HCT116 (cell line): ENCODE measurements around the gene MARCHF3. TPM values are rescaled to one million over a fixed set of nuclear protein-coding genes. Genes with fewer than 3 reads are reported as not detected.

Experiments used
- ATAC-seq: fragments of 200-7000 bp; cut with Tn5 transposase; 2 replicates; pipeline ENCODE4 v1.9.1; 2020; ENCODE audit warnings: mild to moderate bottlenecking, moderate library complexity
- BruUV-seq: library from RNA; stranded (reverse); fragments of 400-500 nt; replicated peaks from 2 replicates; lab custom pipeline; 2021; lab: Mats Ljungman, UMichigan
- CTCF ChIA-PET: fragments of 300-600 bp; sonication (Branson Sonifier 250); formaldehyde crosslinking; loops from one replicate; lab custom pipeline; 2021; ENCODE audit warnings: antibody characterized with exemption; lab: Charles Lee
- POLR2A ChIA-PET: fragments of 300-600, 350-600 bp; sonication (Branson Sonifier 250); formaldehyde crosslinking; loops from one replicate; lab custom pipeline; 2021; ENCODE audit warnings: antibody characterized with exemption; lab: Charles Lee
- RAD21 ChIA-PET, 2 experiments: fragments of 300-600 bp; sonication (Branson Sonifier 250); formaldehyde crosslinking; loops; one replicate each; lab custom pipeline; 2023; ENCODE audit warnings: low total read pairs in 2 of 2; ENCODE audit not compliant: uncharacterized antibody in 2 of 2, unreplicated experiment in 2 of 2, low non-redundant PET in 1 of 2; lab: Charles Lee
- DNase-seq: peaks from one replicate; pipeline ENCODE4 v3.0.0-alpha.2; 2010; ENCODE audit warnings: low read depth, low spot score
- H2AFZ ChIP-seq: fragments of 200-600 bp; shearing (Covaris generic), sonication (generic); 2 replicates; pipeline ENCODE4 v1.6.1; 2017; ENCODE audit warnings: low read depth, mixed run types, mixed read lengths, antibody characterized with exemption, low read length; ENCODE audit not compliant: poor library complexity, severe bottlenecking
- H3K27ac ChIP-seq: 2 replicates; pipeline ENCODE4 v1.5.1; 2012; ENCODE audit warnings: low read depth, low read length
- H3K27me3 ChIP-seq: fragments of 200-600 bp; sonication (generic); 2 replicates; pipeline ENCODE4 v1.6.1; 2016; ENCODE audit warnings: mixed run types, low read length, mixed read lengths; ENCODE audit not compliant: insufficient read depth
- H3K36me3 ChIP-seq, 2 experiments: fragments of 200-500 bp in 1 of 2; fragments of 200-600 bp in 1 of 2; sonication (Bioruptor generic) in 1 of 2; sonication (generic) in 1 of 2; 2 replicates each; pipeline versions ENCODE4 v1.5.1 to v1.6.1; 2014 to 2016; ENCODE audit warnings: low read length in 2 of 2, inconsistent platforms in 1 of 2, mixed read lengths in 1 of 2, mixed run types in 1 of 2; ENCODE audit not compliant: insufficient read depth in 2 of 2, control insufficient read depth in 1 of 2
- H3K4me1 ChIP-seq, 2 experiments: fragments of 200-600 bp in 1 of 2; sonication (generic) in 1 of 2; 2 replicates each; pipeline versions ENCODE4 v1.5.1 to v1.6.1; 2012 to 2017; ENCODE audit warnings: low read length in 2 of 2, inconsistent platforms in 1 of 2, mild to moderate bottlenecking in 1 of 2, mixed read lengths in 1 of 2, mixed run types in 1 of 2, moderate library complexity in 1 of 2; ENCODE audit not compliant: insufficient read depth in 2 of 2, control insufficient read depth in 1 of 2
- H3K4me2 ChIP-seq: fragments of 200-600 bp; sonication (generic); 2 replicates; pipeline ENCODE4 v1.6.1; 2017; ENCODE audit warnings: mixed run types, low read length, mixed read lengths
- H3K4me3 ChIP-seq, 2 experiments: fragments of 200-600 bp in 1 of 2; sonication (generic) in 1 of 2; replicated peaks in 1 of 2; 2 replicates each; pipeline ENCODE4 v1.5.1; 2011 to 2016; ENCODE audit warnings: low read length in 2 of 2, control low read depth in 1 of 2, low read depth in 1 of 2, mild to moderate bottlenecking in 1 of 2, mixed read lengths in 1 of 2, mixed run types in 1 of 2
- H3K79me2 ChIP-seq: fragments of 200-600 bp; sonication (generic); 2 replicates; pipeline ENCODE4 v1.6.1; 2017; ENCODE audit warnings: mild to moderate bottlenecking, mixed run types, low read length, moderate library complexity, mixed read lengths; ENCODE audit not compliant: insufficient read depth
- H3K9ac ChIP-seq: fragments of 200-600 bp; sonication (generic); 2 replicates; pipeline ENCODE4 v1.6.1; 2016; ENCODE audit warnings: low read length, mixed read lengths
- H3K9me2 ChIP-seq: fragments of 200-600 bp; sonication (generic), shearing (Covaris generic); 2 replicates; pipeline ENCODE4 v1.6.1; 2017; ENCODE audit warnings: mixed run types, mild to moderate bottlenecking, moderate library complexity; ENCODE audit not compliant: insufficient read depth
- H3K9me3 ChIP-seq, 2 experiments: fragments of 200-500 bp in 1 of 2; fragments of 200-600 bp in 1 of 2; sonication (Bioruptor generic) in 1 of 2; sonication (generic) in 1 of 2; 2 replicates each; pipeline ENCODE4 v1.6.1; 2014 to 2017; ENCODE audit warnings: low read length in 2 of 2, mixed read lengths in 2 of 2, inconsistent platforms in 1 of 2, low read depth in 1 of 2, mild to moderate bottlenecking in 1 of 2, mixed run types in 1 of 2, moderate library complexity in 1 of 2; ENCODE audit not compliant: control insufficient read depth in 1 of 2, insufficient read depth in 1 of 2
- H4K20me1 ChIP-seq: fragments of 200-600 bp; sonication (generic), shearing (Covaris generic); 2 replicates; pipeline ENCODE4 v1.6.1; 2017; ENCODE audit warnings: mixed run types, mild to moderate bottlenecking, moderate library complexity; ENCODE audit not compliant: insufficient read depth
- CBX3 ChIP-seq: IDR thresholded peaks from 2 replicates; pipeline ENCODE4 v1.6.1; 2012; ENCODE audit warnings: low read depth
- CTCF ChIP-seq, 3 experiments: fragments of 200-600 bp in 1 of 3; sonication (generic) in 1 of 3; IDR thresholded peaks in 2 of 3; conservative IDR thresholded peaks in 1 of 3; 2 replicates each; pipeline ENCODE4 v1.5.1; 2012 to 2017; ENCODE audit warnings: low read depth in 2 of 3, low read length in 2 of 3, antibody characterized with exemption in 1 of 3, borderline replicate concordance in 1 of 3, control low read depth in 1 of 3, mild to moderate bottlenecking in 1 of 3, mixed read lengths in 1 of 3, mixed run types in 1 of 3, moderate library complexity in 1 of 3; ENCODE audit not compliant: insufficient read depth in 1 of 3
- EGR1 ChIP-seq: IDR thresholded peaks from 2 replicates; pipeline ENCODE4 v1.6.1; 2012; ENCODE audit warnings: low read depth
- EZH2 ChIP-seq: fragments of 200-600 bp; sonication (generic); IDR thresholded peaks from 2 replicates; pipeline ENCODE4 v1.6.1; 2017; ENCODE audit warnings: antibody characterized with exemption, mixed run types
- EZH2phosphoT487 ChIP-seq: fragments of 200-600 bp; IDR thresholded peaks from 2 replicates; pipeline ENCODE4 v1.6.1; 2018; ENCODE audit warnings: antibody characterized with exemption, borderline replicate concordance
- JUND ChIP-seq: IDR thresholded peaks from 2 replicates; pipeline ENCODE4 v1.6.1; 2012
- MAX ChIP-seq: IDR thresholded peaks from 2 replicates; pipeline ENCODE4 v1.6.1; 2012
- POLR2A ChIP-seq: IDR thresholded peaks from 2 replicates; pipeline ENCODE4 v1.7.0; 2011; ENCODE audit warnings: borderline replicate concordance; ENCODE audit not compliant: insufficient read depth, insufficient read length; ENCODE audit errors: extremely low read depth
- POLR2AphosphoS5 ChIP-seq: IDR thresholded peaks from 2 replicates; pipeline ENCODE4 v1.6.1; 2011; ENCODE audit warnings: mild to moderate bottlenecking, low read depth, low read length, moderate library complexity
- REST ChIP-seq: IDR thresholded peaks from 2 replicates; pipeline ENCODE4 v1.6.1; 2012; ENCODE audit warnings: low read depth
- SIN3A ChIP-seq: IDR thresholded peaks from 2 replicates; pipeline ENCODE4 v1.6.1; 2012; ENCODE audit warnings: low read depth
- SP1 ChIP-seq: IDR thresholded peaks from 2 replicates; pipeline ENCODE4 v1.6.1; 2012; ENCODE audit warnings: low read depth
- SRF ChIP-seq: IDR thresholded peaks from 2 replicates; pipeline ENCODE4 v1.6.1; 2012; ENCODE audit warnings: low read depth
- TCF7L2 ChIP-seq: IDR thresholded peaks from 2 replicates; pipeline ENCODE4 v1.7.0; 2011; ENCODE audit warnings: borderline replicate concordance, inconsistent platforms; ENCODE audit not compliant: insufficient read depth, insufficient read length; ENCODE audit errors: extremely low read depth
- YY1 ChIP-seq: IDR thresholded peaks from 2 replicates; pipeline ENCODE4 v1.6.1; 2011; ENCODE audit warnings: low read length, low read depth, moderate library complexity, mild to moderate bottlenecking; ENCODE audit not compliant: insufficient replicate concordance; ENCODE audit errors: extremely low read depth
- ZFX ChIP-seq: fragments of 450-650 bp; IDR thresholded peaks from 2 replicates; pipeline ENCODE4 v1.6.1; 2017
- intact Hi-C: fragments of 100-400 bp; cut with micrococcal nuclease; formaldehyde crosslinking; loops from 2 replicates; pipeline ENCODE4 v1.10.0; 2022
- total RNA-seq: library from RNA; stranded (reverse); gene quantifications from one replicate; pipeline ENCODE4 v1.2.1, GENCODE V29; 2021; ENCODE audit not compliant: unreplicated experiment
- TF ChIP-seq, protein P1 (sequence below): IDR thresholded peaks from 2 replicates; pipeline ENCODE4 v1.6.1; 2011; ENCODE audit warnings: mild to moderate bottlenecking, low read length, moderate library complexity; ENCODE audit not compliant: insufficient replicate concordance; ENCODE audit errors: extremely low read depth
- TF ChIP-seq, protein P2 (sequence below): IDR thresholded peaks from 2 replicates; pipeline ENCODE4 v1.6.1; 2012

MARCHF3 gene
- total RNA-seq, 1 experiment from 2014 or later = 2.3 TPM

GRCh38 chr5:126917918-126918614, 112.3 kb downstream of the MARCHF3 start:
- no peak overlapping the region for H3K27ac ChIP-seq
- H3K4me2 ChIP-seq = no peak overlapping the region
- H2AFZ ChIP-seq = no peak overlapping the region
- TF ChIP-seq, protein P1, sequence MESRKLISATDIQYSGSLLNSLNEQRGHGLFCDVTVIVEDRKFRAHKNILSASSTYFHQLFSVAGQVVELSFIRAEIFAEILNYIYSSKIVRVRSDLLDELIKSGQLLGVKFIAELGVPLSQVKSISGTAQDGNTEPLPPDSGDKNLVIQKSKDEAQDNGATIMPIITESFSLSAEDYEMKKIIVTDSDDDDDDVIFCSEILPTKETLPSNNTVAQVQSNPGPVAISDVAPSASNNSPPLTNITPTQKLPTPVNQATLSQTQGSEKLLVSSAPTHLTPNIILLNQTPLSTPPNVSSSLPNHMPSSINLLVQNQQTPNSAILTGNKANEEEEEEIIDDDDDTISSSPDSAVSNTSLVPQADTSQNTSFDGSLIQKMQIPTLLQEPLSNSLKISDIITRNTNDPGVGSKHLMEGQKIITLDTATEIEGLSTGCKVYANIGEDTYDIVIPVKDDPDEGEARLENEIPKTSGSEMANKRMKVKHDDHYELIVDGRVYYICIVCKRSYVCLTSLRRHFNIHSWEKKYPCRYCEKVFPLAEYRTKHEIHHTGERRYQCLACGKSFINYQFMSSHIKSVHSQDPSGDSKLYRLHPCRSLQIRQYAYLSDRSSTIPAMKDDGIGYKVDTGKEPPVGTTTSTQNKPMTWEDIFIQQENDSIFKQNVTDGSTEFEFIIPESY = no peak
- TF ChIP-seq YY1 (no peak), EGR1 (no peak), ZFX (no peak), SP1 (no peak), SRF (no peak), JUND (no peak), POLR2AphosphoS5 (no peak), SIN3A (no peak), MAX (no peak), TCF7L2 (no peak), EZH2 (no peak), CBX3 (no peak), REST (no peak), CTCF (IDR thresholded peaks at IDR 0.05 in 2 of 3, conservative IDR thresholded peaks at IDR 0.05 in 1 of 3; ENCODE audit: borderline replicate concordance in 1 of 3, insufficient read depth in 1 of 3, low read depth in 2 of 3, low read length in 2 of 3) (no peak), EZH2phosphoT487 (no peak), POLR2A (no peak)
- TF ChIP-seq, protein P2, sequence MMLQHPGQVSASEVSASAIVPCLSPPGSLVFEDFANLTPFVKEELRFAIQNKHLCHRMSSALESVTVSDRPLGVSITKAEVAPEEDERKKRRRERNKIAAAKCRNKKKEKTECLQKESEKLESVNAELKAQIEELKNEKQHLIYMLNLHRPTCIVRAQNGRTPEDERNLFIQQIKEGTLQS = no peak
- ATAC-seq (no peak), DNase-seq (no peak)
- no peaks in the 10 kb centered on the region for H3K36me3 ChIP-seq
- no peaks in the 10 kb centered on the region for H3K4me1 ChIP-seq
- RAD21 ChIA-PET = no interaction called here
- H3K27me3 ChIP-seq = no peaks in the 10 kb centered on the region
- no TSS peak for BruUV-seq
- H3K79me2 ChIP-seq = no peaks in the 10 kb centered on the region
- CTCF ChIA-PET = no interaction called here
- H4K20me1 ChIP-seq = no peaks in the 10 kb centered on the region
- POLR2A ChIA-PET = no interaction called here
- H3K9me3 ChIP-seq = no peaks in the 10 kb centered on the region
- H3K9me2 ChIP-seq = no peaks in the 10 kb centered on the region
- intact Hi-C loops = no loop called here
- no peak overlapping the region for H3K4me3 ChIP-seq
- no peak overlapping the region for H3K9ac ChIP-seq
